GM12875 (cell line): ENCODE results near the gene CHIC2.

Experiments
- H3K4me3 ChIP-seq: one replicate; pipeline ENCODE4 v1.5.1; 2011; ENCODE audit warnings: low read depth, low read length, control low read depth
- TF ChIP-seq, protein P1 (sequence below): IDR thresholded peaks from 2 replicates; pipeline ENCODE4 v1.5.1; 2011; ENCODE audit warnings: low read depth, mild to moderate bottlenecking, control low read depth, inconsistent platforms, low read length, moderate library complexity, borderline replicate concordance; ENCODE audit not compliant: insufficient read depth

CHIC2 gene

GRCh38 chr4:54004463-54004862 is 59.9 kb downstream of the CHIC2 start:
- no peak overlapping the region for H3K4me3 ChIP-seq
- TF ChIP-seq, protein P1, sequence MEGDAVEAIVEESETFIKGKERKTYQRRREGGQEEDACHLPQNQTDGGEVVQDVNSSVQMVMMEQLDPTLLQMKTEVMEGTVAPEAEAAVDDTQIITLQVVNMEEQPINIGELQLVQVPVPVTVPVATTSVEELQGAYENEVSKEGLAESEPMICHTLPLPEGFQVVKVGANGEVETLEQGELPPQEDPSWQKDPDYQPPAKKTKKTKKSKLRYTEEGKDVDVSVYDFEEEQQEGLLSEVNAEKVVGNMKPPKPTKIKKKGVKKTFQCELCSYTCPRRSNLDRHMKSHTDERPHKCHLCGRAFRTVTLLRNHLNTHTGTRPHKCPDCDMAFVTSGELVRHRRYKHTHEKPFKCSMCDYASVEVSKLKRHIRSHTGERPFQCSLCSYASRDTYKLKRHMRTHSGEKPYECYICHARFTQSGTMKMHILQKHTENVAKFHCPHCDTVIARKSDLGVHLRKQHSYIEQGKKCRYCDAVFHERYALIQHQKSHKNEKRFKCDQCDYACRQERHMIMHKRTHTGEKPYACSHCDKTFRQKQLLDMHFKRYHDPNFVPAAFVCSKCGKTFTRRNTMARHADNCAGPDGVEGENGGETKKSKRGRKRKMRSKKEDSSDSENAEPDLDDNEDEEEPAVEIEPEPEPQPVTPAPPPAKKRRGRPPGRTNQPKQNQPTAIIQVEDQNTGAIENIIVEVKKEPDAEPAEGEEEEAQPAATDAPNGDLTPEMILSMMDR, result no peak

GRCh38 chr4:54001668-54002365 is 62.6 kb downstream of the CHIC2 start:
- TF ChIP-seq, protein P1, result no peak
- no peak overlapping the region for H3K4me3 ChIP-seq

- no peak overlapping the region for H3K4me3 ChIP-seq
- TF ChIP-seq, protein P1, result no peak
These were observed 66.5 kb downstream of the CHIC2 start for GRCh38 chr4:53997898-53998297.

DNA sequence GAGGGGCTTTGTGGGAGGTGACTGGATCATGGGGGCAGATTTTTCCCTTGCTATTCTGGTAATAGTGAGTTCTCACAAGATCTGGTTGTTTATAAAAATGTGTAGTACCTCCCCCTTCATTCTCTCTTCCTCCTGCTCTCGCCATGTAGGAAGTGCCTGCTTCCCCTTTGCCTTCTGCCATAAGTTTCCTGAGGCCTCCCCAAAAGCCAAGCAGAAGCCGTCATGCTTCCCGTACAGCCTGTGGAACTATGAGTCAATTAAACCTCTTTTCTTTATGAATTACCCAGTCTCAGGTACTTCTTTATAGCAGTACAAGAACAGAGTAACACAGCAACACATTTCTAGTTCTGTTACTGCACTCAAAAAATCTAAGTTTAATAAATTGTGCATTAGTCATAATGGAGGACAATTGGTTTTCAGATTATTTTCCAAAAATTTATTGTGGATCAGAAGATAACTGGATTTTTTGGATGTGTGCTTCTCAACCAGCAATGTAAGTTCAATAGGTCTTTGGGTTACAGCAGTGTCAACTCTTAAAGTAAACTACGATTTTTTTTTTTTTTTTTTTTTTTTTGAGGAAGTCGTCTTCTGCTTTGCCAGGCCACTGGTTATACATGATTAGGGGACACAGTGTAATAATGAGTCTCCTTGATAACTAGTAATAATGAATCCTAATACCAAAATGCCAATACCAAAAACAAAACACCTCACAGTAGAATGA is 69.9 kb downstream of the CHIC2 start:
- TF ChIP-seq, protein P1, result no peak
- no peak overlapping the region for H3K4me3 ChIP-seq

DNA sequence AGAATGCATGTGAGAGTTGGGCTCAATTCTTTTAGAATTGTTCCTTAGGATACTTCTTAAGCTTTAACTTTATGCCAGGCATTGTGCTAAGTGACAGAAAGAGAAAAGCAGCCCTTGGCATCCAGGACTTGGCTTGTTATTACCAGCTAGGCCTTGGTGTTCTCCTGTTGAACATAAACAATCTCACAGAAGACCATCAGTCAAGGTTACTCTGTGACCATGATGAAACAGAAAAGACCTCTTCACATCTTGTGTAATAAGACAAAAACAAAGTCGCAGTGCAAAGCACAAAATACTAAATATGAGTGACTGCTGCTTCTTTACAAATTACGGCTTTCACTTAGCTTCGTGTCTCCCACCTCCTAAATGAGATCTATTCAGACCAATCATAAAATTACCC is 71.6 kb downstream of the CHIC2 start:
- TF ChIP-seq, protein P1, result no peak

GRCh38 chr4:53991821-53992220 is 72.6 kb downstream of the CHIC2 start:
- TF ChIP-seq, protein P1, result no peak
- no peak overlapping the region for H3K4me3 ChIP-seq

More for the DNA sequence above, 71.6 kb downstream of the CHIC2 start:
- no peak overlapping the region for H3K4me3 ChIP-seq

DNA sequence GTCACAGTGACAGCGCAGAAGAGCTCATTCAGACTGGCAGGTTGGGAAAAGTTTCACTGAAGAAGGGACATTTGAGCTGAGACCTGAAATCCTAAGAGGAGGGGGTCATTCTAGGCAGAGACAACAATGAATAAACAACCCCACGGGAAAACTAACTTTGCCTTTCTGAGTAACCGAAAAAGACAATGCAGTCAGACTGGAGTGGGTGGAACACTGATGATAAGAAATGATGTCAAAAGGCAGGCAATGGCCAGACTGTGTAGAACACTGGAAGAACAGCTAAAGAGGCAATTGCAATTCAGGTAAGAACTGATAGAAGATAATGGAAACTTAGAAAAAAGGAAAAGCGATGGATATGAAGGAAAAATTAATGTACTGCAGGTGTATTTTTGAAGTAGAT is 73.8 kb downstream of the CHIC2 start:
- H3K4me3 ChIP-seq, result no peak overlapping the region
- TF ChIP-seq, protein P1, result no peak
